Measurements from ENCODE around the gene FTCD. TPM values are rescaled to one million over a fixed set of nuclear protein-coding genes. Genes with fewer than 3 reads are reported as not detected.

Gene FTCD
- total RNA-seq, 1 donor from 2014 or later = 8.8 TPM

DNA sequence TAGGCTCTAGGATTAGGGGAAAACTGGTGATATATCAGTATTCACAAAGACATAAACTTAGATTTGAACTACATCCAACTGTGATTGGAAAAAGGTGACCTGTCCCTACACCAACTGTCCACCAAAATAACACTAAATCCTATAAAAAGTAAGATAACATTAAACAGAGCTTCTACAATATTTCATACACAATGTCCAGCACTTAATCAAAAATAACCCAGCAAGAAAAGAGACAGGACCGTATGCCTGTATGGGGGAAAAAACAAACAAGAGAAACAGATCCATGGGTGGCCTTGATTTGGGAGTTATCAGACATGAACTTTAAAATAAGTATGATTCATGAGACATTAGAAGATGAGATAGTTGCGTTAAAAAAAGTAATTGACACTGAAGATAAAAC, 67.2 kb downstream of the FTCD start:
- peaks cover 6% of the 10 kb centered on the region for H3K4me1 Mint-ChIP-seq

DNA sequence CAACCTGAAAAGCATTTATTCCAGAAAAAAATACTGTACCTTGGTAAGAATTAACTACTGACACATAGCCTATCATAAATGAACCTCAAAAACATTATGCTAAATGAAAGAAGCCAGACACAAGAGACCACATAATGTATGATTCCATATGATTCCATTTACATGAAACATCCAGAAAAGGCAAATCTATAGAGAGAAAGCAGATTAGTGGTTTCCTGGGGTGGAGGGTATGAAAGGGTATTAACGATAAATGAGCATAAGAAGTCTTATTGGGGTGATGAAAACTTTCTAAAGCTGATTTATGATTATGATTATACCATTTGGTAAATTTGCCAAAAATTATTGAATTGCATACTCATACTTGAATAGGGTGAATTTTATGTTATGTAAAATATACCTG, 67.7 kb downstream of the FTCD start:
- H3K27me3 Mint-ChIP-seq (ENCODE audit: low read depth) = no peaks in the 10 kb centered on the region
- H3K4me3 Mint-ChIP-seq = no peak overlapping the region
- peaks cover 8% of the 10 kb centered on the region for H3K4me1 Mint-ChIP-seq
- H3K27ac Mint-ChIP-seq = no peak overlapping the region
- peaks cover 3% of the 10 kb centered on the region for H3K36me3 Mint-ChIP-seq
- no peak for DNase-seq (ENCODE audit: low spot score in 2 of 2, unreplicated experiment in 2 of 2)
- peaks cover 34% of the 10 kb centered on the region for H3K9me3 Mint-ChIP-seq
- TF ChIP-seq, protein P1, sequence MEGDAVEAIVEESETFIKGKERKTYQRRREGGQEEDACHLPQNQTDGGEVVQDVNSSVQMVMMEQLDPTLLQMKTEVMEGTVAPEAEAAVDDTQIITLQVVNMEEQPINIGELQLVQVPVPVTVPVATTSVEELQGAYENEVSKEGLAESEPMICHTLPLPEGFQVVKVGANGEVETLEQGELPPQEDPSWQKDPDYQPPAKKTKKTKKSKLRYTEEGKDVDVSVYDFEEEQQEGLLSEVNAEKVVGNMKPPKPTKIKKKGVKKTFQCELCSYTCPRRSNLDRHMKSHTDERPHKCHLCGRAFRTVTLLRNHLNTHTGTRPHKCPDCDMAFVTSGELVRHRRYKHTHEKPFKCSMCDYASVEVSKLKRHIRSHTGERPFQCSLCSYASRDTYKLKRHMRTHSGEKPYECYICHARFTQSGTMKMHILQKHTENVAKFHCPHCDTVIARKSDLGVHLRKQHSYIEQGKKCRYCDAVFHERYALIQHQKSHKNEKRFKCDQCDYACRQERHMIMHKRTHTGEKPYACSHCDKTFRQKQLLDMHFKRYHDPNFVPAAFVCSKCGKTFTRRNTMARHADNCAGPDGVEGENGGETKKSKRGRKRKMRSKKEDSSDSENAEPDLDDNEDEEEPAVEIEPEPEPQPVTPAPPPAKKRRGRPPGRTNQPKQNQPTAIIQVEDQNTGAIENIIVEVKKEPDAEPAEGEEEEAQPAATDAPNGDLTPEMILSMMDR (IDR thresholded peaks at IDR 0.05; ENCODE audit: unreplicated experiment) = no peak

More for the DNA sequence above, 67.2 kb downstream of the FTCD start:
- no peak overlapping the region for H3K27ac Mint-ChIP-seq
- peaks cover 34% of the 10 kb centered on the region for H3K9me3 Mint-ChIP-seq
- no peaks in the 10 kb centered on the region for H3K27me3 Mint-ChIP-seq (ENCODE audit: low read depth)
- TF ChIP-seq, protein P1 (IDR thresholded peaks at IDR 0.05; ENCODE audit: unreplicated experiment) = no peak
- DNase-seq (ENCODE audit: low spot score in 2 of 2, unreplicated experiment in 2 of 2) = no peak
- H3K4me3 Mint-ChIP-seq = no peak overlapping the region
- peaks cover 3% of the 10 kb centered on the region for H3K36me3 Mint-ChIP-seq

Other genes with a start within 250 kb of the FTCD start
- 539 to 636 TPM (median 611 TPM) in 3 replicates for gene COL6A1, start 173.8 kb downstream of the FTCD start, total RNA-seq
- gene COL6A2, start 57.5 kb downstream of the FTCD start, total RNA-seq = 846 to 986 TPM (median 933 TPM) in 3 replicates
- gene SPATC1L, start 28.9 kb upstream of the FTCD start, total RNA-seq = 27.5 to 28.1 TPM (median 27.6 TPM) in 3 replicates
- gene LSS, start 73.2 kb upstream of the FTCD start, total RNA-seq = 78.2 to 85.8 TPM (median 80.6 TPM) in 3 replicates
- 138 to 150 TPM (median 139 TPM) in 3 replicates for gene MCM3AP, start 130.0 kb upstream of the FTCD start, total RNA-seq
- gene YBEY, start 130.8 kb upstream of the FTCD start, total RNA-seq = 17.2 to 18.4 TPM (median 17.7 TPM) in 3 replicates
- gene C21orf58, start 168.3 kb upstream of the FTCD start, total RNA-seq = 20.0 to 20.7 TPM (median 20.7 TPM) in 3 replicates
- gene PCNT, start 168.6 kb upstream of the FTCD start, total RNA-seq = 32.6 to 42.4 TPM (median 41.8 TPM) in 3 replicates